GM10266 (cell line): Measurements from ENCODE around the gene ADM2.

ENCODE experiments used
- DNase-seq: peaks from one replicate; pipeline ENCODE4 v3.0.0; 2012; ENCODE audit errors: extremely low spot score
- TF ChIP-seq, protein P1 (sequence below): IDR thresholded peaks from 2 replicates; pipeline ENCODE4 v1.5.1; 2012; ENCODE audit warnings: mild to moderate bottlenecking, low read depth; ENCODE audit not compliant: control insufficient read depth, insufficient read depth; ENCODE audit errors: missing control alignments

Gene ADM2

DNA sequence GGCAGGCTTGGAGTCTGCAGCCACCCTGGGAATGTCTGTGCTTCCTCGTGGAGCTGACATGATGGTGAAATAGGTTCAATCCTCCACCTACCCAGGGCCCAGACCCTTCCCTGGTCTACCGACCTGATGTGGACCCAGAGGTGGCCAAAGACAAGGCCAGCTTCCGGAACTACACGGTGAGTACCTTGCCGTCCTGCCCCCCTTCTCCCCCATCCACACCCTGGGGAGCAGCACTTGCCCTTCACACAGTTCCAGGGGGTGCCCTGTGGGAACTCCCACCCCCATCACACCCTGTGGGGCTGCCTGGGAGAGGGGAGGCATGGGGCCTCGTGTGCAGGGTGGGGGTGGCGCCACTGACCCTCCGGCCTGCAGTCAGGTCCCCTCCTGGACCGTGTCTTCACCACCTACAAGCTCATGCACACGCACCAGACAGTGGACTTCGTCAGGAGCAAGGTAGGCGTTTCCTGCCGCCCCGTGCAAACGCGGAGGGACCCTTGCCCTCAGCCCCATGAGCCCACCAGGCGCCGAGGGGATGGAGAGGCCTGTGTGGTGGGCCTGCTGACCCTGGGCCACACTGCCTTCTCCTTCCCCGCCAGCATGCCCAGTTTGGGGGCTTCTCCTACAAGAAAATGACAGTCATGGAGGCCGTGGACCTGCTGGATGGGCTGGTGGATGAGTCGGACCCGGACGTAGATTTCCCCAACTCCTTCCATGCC, 6.1 kb downstream of the ADM2 start:
- no peak for DNase-seq
- TF ChIP-seq, protein P1, sequence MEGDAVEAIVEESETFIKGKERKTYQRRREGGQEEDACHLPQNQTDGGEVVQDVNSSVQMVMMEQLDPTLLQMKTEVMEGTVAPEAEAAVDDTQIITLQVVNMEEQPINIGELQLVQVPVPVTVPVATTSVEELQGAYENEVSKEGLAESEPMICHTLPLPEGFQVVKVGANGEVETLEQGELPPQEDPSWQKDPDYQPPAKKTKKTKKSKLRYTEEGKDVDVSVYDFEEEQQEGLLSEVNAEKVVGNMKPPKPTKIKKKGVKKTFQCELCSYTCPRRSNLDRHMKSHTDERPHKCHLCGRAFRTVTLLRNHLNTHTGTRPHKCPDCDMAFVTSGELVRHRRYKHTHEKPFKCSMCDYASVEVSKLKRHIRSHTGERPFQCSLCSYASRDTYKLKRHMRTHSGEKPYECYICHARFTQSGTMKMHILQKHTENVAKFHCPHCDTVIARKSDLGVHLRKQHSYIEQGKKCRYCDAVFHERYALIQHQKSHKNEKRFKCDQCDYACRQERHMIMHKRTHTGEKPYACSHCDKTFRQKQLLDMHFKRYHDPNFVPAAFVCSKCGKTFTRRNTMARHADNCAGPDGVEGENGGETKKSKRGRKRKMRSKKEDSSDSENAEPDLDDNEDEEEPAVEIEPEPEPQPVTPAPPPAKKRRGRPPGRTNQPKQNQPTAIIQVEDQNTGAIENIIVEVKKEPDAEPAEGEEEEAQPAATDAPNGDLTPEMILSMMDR: no peak

DNA sequence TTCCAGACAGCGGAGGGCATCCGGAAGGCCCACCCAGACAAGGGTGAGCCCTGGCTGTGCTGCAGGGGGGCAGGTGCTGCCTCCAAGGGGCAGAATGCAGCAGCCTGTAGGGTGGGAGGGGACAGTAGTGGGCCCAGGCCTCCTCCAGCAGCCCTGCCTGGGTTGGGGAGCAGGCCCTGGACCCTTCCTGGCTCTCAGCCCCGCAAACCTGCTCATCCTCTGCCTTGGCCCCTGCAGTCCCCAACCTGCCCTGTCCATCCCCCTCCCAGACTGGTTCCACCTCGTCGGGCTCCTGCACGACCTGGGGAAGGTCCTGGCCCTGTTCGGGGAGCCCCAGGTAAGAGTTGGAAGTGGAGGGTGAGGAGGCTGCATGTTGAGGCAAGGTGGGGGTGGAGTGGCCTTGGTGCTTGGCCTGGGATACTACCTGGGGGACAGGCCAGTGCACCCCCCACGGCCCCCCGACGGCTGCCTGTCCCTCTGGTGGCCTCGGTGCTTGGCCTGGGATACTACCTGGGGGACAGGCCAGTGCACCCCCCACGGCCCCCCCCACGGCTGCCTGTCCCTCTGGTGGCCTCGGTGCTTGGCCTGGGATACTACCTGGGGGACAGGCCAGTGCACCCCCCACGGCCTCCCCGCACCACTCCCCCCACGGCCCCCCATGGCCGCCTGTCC, 6.8 kb downstream of the ADM2 start:
- DNase-seq: no peak
- TF ChIP-seq, protein P1: no peak

DNA sequence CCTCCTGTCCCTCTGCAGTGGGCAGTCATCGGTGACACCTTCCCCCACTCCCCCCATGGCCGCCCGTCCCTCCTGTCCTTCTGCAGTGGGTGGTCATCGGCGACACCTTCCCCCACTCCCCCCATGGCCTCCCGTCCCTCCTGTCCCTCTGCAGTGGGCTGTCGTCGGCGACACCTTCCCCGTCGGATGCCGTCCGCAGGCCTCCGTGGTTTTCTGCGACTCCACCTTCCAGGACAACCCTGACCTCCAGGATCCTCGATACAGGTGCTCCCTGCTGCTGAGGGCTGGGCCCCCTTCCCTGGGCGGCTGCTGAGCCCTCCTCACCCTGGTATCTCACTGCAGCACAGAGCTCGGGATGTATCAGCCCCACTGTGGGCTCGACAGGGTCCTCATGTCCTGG, 7.5 kb downstream of the ADM2 start:
- no peak for DNase-seq
- TF ChIP-seq, protein P1: no peak

DNA sequence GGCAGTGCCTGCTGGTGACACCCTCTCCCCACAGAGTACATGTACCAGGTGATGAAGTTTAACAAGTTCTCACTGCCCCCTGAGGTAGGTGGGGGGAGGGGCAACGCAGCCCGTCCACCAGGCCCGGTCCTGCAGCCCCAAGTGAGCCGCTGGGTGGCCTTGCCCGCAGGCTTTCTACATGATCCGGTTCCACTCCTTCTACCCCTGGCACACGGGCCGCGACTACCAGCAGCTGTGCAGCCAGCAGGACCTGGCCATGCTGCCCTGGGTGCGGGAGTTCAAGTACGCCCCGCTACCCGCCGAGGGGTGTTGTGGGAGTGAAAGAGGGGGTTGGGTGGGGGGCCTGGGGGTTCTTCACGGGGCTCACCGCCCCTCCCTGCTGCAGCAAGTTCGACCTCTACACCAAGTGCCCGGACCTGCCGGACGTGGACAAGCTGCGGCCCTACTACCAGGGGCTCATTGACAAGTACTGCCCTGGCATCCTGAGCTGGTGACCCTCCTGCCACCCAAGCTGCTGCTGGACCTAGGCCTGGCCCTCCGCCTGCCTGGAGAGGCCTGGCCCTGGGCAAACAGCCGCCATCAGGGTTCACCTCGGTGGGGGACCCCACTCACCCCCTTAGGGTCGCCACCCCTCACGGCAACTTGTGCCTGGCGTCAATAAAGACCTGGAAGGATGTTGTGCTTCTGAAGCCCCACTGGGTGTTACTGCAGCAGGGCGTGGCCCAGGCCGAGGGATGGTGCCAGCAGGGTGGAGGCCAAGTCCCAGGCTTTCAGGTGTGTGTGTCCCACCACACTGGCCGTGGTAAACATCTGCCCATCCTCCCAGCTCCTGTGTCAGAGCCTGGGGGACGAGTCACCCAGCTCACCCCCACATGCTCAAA, 8.3 kb downstream of the ADM2 start:
- no peak for DNase-seq
- TF ChIP-seq, protein P1: no peak

DNA sequence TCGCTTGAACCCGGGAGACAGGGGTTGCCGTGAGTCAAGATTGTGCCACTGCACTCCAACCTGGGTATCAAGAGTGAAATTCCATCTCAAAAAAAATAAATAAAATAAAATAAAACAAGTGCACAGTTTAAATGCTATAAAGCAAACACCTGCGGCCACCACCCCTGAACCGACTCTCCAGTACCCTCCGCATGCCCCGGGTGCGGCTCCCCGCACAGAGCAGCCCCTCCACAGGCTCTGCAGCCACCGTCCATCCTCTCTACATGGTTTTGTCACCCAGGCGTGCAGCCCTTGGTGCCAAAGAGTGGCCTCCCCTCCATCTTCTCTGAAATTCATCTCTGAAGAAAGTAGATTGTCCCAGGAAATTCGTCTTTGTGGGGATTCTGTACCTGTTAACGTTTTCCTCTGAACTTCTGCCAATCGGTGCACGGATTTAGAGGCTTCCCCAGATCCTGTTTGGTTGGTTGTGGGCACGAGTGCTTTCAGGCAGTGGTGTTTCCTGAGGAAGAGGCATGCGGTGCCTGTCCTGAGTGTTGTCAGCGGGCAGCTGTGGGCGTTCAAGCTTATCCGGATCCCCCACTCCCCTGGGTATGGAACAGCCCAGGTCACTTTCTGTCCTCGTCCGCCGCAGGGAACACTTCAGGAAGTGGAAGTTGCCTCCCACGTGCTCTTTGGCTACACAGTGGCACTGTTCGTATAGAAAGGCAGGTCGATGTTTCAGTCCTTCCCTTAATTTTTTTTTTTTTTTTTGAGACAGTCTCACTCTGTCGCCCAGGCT, 9.4 kb downstream of the ADM2 start:
- DNase-seq: no peak
- TF ChIP-seq, protein P1: no peak

DNA sequence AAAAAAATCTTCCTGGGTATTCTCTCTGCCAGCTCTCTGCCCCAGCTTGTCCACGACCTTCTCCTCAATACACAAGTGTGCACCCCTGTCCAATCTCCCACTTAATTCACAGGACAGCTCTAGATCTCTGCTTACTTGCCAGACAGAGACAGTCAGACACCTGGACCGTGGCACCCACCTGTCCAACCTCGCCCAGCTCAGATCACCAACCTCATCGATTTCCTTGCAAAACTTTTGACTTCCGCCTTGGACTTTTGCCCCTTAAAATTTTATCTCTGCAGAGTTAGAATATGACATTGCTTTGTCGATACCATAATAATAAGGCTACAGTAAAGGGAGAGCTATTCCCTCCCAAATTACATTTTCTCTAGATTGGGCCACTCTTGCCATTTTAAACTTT, 15.8 kb downstream of the ADM2 start:
- TF ChIP-seq, protein P1: no peak
- DNase-seq: no peak
